Epithelial cell of proximal tubule (primary cell): ENCODE data around the gene ELFN1. TPM values are rescaled to one million over a fixed set of nuclear protein-coding genes. Genes with fewer than 3 reads are reported as not detected.

ENCODE experiments used
- DNase-seq: peaks from one replicate; pipeline ENCODE4 v3.0.0-alpha.2; 2011; ENCODE audit warnings: low read depth
- H3K4me3 ChIP-seq: 2 replicates; pipeline ENCODE4 v1.5.1; 2011; ENCODE audit warnings: low read depth, mild to moderate bottlenecking, low read length
- CTCF ChIP-seq: conservative IDR thresholded peaks from 2 replicates; pipeline ENCODE4 v1.5.1; 2012; ENCODE audit warnings: low read depth, mild to moderate bottlenecking, low read length
- total RNA-seq: library from RNA; depleted of rRNA; stranded (reverse); fragments of >200 nt; gene quantifications from 2 replicates; pipeline ENCODE4 v1.2.3, GENCODE V29; 2015

The ELFN1 gene
- total RNA-seq, 1 donor from 2014 or later = 0.23 TPM

- DNase-seq = no peak
- no peak for TF ChIP-seq CTCF
- no peak overlapping the region for H3K4me3 ChIP-seq
Measured at GRCh38 chr7:1779445-1779844, 109.4 kb downstream of the ELFN1 start.

GRCh38 chr7:1781369-1781768 lies 111.3 kb downstream of the ELFN1 start:
- no peak for TF ChIP-seq CTCF
- no peak for DNase-seq
- no peak overlapping the region for H3K4me3 ChIP-seq

- H3K4me3 ChIP-seq = no peak overlapping the region
- no peak for TF ChIP-seq CTCF
- no peak for DNase-seq
Measured at GRCh38 chr7:1785839-1786238, 115.8 kb downstream of the ELFN1 start.

- no peak for TF ChIP-seq CTCF
- no peak overlapping the region for H3K4me3 ChIP-seq
- no peak for DNase-seq
Measured at GRCh38 chr7:1787241-1787640, 117.2 kb downstream of the ELFN1 start.

- TF ChIP-seq CTCF = no peak
- no peak overlapping the region for H3K4me3 ChIP-seq
- no peak for DNase-seq
Measured at GRCh38 chr7:1787681-1788235, 117.7 kb downstream of the ELFN1 start.

- H3K4me3 ChIP-seq = no peak overlapping the region
- peak; percentile 17 for TF ChIP-seq CTCF
- no peak for DNase-seq
Measured at GRCh38 chr7:1794888-1795542, 124.9 kb downstream of the ELFN1 start.

Other genes starting within 250 kb of the ELFN1 start
- 8.1 and 12.4 TPM in 2 replicates for gene MICALL2, start 210.8 kb upstream of the ELFN1 start, total RNA-seq
- 88.2 and 90.1 TPM in 2 replicates for gene INTS1, start 165.9 kb upstream of the ELFN1 start, total RNA-seq
- 14.4 and 19.3 TPM in 2 replicates for gene MAFK, start 139.6 kb upstream of the ELFN1 start, total RNA-seq
- gene TMEM184A, start 114.1 kb upstream of the ELFN1 start, total RNA-seq = 2.2 and 3.6 TPM in 2 replicates
- 55.4 and 84.0 TPM in 2 replicates for gene PSMG3, start 100.2 kb upstream of the ELFN1 start, total RNA-seq